Mucosa of rectum (tissue), 2 donors: ENCODE measurements around the gene ZFAND5.

Source experiments
- H3K27ac ChIP-seq, 2 donors: one replicate each; pipeline ENCODE4 v1.7.0; 2013; ENCODE audit warnings: inconsistent platforms in 2 of 2, low read depth in 2 of 2, low read length in 2 of 2
- H3K27me3 ChIP-seq, 2 donors: one replicate each; pipeline ENCODE4 v1.7.0; 2013; ENCODE audit warnings: low read length in 2 of 2; ENCODE audit not compliant: control insufficient read depth in 2 of 2, insufficient read depth in 2 of 2
- H3K36me3 ChIP-seq, 2 donors: one replicate each; pipeline ENCODE4 v1.7.0; 2013; ENCODE audit warnings: low read length in 2 of 2; ENCODE audit not compliant: control insufficient read depth in 2 of 2, insufficient read depth in 2 of 2
- H3K4me1 ChIP-seq, 2 donors: one replicate each; pipeline ENCODE4 v1.7.0; 2013; ENCODE audit warnings: low read length in 2 of 2, mild to moderate bottlenecking in 1 of 2; ENCODE audit not compliant: control insufficient read depth in 2 of 2, insufficient read depth in 2 of 2
- H3K4me3 ChIP-seq, 2 donors: one replicate each; pipeline ENCODE4 v1.7.0; 2013; ENCODE audit warnings: low read length in 2 of 2
- H3K9ac ChIP-seq, 2 donors: one replicate each; pipeline ENCODE4 v1.7.0; 2013; ENCODE audit warnings: low read length in 2 of 2, low read depth in 1 of 2, mild to moderate bottlenecking in 1 of 2
- H3K9me3 ChIP-seq, 2 donors: one replicate each; pipeline ENCODE4 v1.7.0; 2013; ENCODE audit warnings: low read length in 2 of 2; ENCODE audit not compliant: control insufficient read depth in 2 of 2
- donor health status: healthy.
- donor health status: Normal muscosa, but diverticular disease.

Gene ZFAND5, protein sequence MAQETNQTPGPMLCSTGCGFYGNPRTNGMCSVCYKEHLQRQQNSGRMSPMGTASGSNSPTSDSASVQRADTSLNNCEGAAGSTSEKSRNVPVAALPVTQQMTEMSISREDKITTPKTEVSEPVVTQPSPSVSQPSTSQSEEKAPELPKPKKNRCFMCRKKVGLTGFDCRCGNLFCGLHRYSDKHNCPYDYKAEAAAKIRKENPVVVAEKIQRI

DNA sequence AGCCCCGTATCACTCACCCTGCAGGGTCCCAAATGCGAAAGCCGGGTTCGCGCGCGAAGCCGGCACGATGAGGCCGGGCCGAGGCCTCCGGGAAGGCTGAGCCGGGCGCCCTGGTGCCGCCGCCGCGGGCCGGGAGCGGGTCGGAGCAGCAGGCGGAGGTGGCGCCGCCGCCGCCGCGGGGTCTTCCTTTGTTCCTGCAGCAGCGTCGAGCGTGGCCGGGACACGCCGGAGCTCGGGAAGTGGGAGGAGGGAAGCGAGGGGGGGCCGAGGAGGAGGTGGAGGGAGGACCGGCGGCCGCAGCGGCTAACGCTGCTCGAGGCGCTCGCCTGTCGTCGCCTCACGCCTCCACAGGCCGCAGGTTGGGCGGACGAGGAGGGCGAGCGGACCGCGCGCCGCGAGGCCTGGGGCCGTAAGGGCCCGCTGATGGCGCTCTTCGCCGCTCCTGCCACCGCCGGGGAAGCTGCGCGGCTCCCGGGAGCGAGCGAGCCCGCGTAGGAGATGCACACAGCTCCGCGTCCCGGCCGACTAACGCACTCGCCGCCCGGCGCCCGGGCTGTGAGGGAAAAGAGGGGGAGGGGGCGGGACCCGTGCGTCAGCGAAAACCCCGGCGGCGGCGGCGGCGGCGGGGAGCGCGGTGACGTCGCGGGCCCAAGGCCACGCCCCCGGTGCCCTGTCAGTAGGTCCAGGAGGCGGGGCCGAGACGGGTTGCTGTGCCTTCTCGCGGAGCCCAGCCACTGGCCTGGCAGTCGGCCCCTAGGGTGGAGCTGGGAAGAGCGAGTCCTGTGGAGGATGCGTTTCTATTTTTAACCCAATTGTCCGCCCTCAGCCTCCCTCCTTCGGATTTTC is at the start of gene ZFAND5:
Gene ZFAND5 (minus strand): TSS at position 530 of the 846 bp plus-strand sequence. CDS start 4,430 bp downstream, outside the sequence.
- peak within 1 kb of the TSS; percentile 100 for H3K27ac ChIP-seq
- peaks cover 17 to 28% of the 10 kb centered on the region in 2 donors for H3K4me1 ChIP-seq
- H3K36me3 ChIP-seq, result peaks cover 6 to 9% of the 10 kb centered on the region in 2 donors
- H3K9ac ChIP-seq, result peak within 1 kb of the TSS; percentile 99 to 100
- H3K4me3 ChIP-seq, result peak within 1 kb of the TSS; percentile 78 to 92
- H3K27me3 ChIP-seq, result no peaks in the 10 kb centered on the region
- no peaks in the 10 kb centered on the region for H3K9me3 ChIP-seq

DNA sequence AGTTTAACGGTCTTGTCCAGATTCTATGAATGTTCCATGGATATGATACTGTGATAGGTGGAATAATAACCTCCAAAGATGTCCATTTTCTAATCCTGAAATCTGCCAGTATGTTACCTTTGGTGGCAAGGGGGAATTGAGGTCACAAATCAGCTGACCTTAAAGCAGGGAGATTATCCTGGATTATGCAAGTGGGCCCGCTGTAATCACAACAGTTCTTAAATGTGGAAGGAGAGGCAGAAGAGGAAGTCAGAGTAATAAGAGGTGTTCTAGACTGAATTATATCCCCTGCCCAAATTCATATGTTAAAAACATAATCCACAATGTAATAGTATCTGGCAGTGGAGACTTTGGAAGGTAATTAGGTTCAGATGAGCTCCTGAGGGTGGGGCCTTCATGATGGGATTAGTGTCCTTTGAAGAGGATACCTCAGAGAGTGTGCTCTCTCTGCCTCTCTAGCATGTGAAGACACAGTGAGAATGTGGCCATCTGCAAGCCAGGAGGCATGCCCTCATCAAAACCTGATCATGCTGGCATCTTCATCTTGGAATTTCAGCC is 47.6 kb upstream of the ZFAND5 start:
- Histone ChIP-seq H3K36me3 (no peaks in the 10 kb centered on the region), H3K9me3 (no peaks in the 10 kb centered on the region), H3K9ac (no peak overlapping the region), H3K27ac (no peak overlapping the region), H3K27me3 (no peaks in the 10 kb centered on the region), H3K4me1 (no peaks in the 10 kb centered on the region), H3K4me3 (no peak overlapping the region)

DNA sequence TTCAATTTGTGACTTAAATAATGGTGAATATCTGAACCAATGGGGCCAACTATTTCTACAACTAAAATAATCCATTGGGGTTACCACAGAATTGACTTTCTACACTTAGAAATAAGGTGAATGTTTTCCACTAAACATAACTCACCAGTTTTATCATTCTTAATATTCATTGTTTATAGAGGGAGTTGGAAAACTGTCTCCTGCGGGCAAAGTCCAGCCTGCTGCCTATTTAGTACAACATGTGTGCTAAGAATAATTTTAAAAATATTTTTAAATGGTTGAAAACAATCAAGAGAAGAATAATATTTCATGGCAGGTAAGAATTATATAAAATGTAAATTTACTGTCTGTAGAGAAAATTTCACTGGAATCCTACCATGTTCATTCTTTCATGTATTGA is 45.2 kb upstream of the ZFAND5 start:
- Histone ChIP-seq H3K27ac (no peak overlapping the region), H3K27me3 (no peaks in the 10 kb centered on the region), H3K36me3 (no peaks in the 10 kb centered on the region), H3K4me1 (no peaks in the 10 kb centered on the region), H3K4me3 (no peak overlapping the region), H3K9me3 (no peaks in the 10 kb centered on the region), H3K9ac (no peak overlapping the region)

DNA sequence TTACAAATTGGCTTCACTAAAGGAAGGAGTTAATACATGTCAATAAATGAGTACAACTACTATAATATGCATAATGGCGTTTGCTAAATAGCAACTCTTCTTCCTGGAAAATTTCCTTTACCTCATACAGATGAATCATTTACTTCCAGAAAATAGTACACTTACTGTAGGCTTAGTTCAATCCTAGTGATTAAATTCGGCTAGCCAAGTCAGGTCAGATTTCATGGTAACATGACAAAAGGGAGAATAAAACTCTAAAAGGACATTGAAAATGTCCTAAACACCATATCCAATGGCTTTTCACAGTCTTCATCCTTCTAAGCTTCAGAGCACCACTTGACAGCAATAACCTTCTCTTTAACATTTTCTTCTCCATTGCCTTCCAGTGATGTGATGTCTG is 42.1 kb upstream of the ZFAND5 start:
- no peaks in the 10 kb centered on the region for H3K4me1 ChIP-seq

DNA sequence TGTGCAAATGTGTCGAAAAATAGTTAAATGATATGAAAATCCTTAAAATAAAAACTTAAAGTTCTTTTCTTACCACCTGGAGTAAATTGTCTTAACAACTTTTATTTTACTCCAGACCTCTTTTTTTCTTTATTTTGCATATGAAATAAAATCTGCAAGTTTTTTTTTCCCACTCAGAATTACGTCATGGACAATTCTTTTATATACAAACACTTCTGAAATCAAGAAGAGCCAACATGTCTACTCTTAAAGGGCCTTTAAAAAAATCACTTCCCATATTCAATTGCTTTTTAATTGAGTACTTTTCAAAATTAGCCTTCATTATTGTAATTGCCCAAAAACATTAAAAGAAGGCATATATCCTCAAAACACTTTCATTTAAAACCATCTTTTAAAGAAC is 37.7 kb upstream of the ZFAND5 start:
- Histone ChIP-seq H3K27me3 (no peaks in the 10 kb centered on the region), H3K4me1 (no peaks in the 10 kb centered on the region), H3K4me3 (no peak overlapping the region), H3K9ac (no peak overlapping the region), H3K9me3 (no peaks in the 10 kb centered on the region), H3K27ac (no peak overlapping the region), H3K36me3 (no peaks in the 10 kb centered on the region)

More for the DNA sequence above, 42.1 kb upstream of the ZFAND5 start:
- H3K27me3 ChIP-seq, result no peaks in the 10 kb centered on the region
- no peak overlapping the region for H3K4me3 ChIP-seq
- no peaks in the 10 kb centered on the region for H3K36me3 ChIP-seq
- no peaks in the 10 kb centered on the region for H3K9me3 ChIP-seq
- no peak overlapping the region for H3K27ac ChIP-seq
- H3K9ac ChIP-seq, result no peak overlapping the region

DNA sequence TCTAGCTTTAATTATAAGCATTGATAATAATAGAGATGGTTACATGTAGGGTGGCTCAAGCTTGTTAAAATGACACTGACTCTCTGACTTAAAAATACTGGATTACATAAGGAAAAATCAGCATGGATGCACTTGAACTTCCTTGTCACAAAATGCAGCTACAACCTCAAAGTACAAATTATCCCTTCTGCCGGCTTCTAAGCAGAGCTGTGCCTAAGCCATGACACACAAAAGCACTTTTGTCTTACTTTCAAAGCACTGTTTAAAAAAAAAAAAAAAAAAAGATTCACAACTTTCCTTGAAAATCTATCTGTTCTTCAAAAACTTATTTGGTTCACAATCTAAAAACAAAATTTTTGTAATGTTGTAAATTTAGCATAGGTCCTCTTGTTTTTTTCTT is 36.4 kb upstream of the ZFAND5 start:
- no peak overlapping the region for H3K27ac ChIP-seq
- no peaks in the 10 kb centered on the region for H3K36me3 ChIP-seq
- H3K9ac ChIP-seq, result no peak overlapping the region
- H3K4me1 ChIP-seq, result peaks cover 0 to 6% of the 10 kb centered on the region in 2 donors
- no peaks in the 10 kb centered on the region for H3K9me3 ChIP-seq
- H3K27me3 ChIP-seq, result no peaks in the 10 kb centered on the region
- H3K4me3 ChIP-seq, result no peak overlapping the region

DNA sequence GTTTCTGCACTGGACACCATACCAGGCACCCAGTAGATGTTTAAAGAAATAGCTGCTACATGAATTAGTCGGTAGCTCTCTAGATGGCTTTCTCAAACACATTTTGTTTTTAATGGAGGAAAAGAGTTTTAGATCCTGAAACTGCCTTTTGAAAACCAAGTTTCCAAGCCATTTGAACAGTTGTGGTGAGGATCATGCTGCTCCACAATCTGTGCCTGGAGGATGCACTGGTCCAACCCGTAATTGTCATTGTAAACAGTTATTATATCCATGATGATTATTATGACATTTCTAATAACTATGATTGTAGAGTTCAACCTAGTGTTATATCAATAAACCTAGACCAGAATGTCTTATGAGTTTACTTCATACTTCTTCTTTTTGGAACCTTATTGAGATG is 35.9 kb upstream of the ZFAND5 start:
- H3K4me3 ChIP-seq, result no peak overlapping the region
- H3K9ac ChIP-seq, result no peak overlapping the region
- H3K4me1 ChIP-seq, result peaks cover 0 to 6% of the 10 kb centered on the region in 2 donors
- H3K27me3 ChIP-seq, result no peaks in the 10 kb centered on the region
- H3K27ac ChIP-seq, result no peak overlapping the region
- no peaks in the 10 kb centered on the region for H3K36me3 ChIP-seq
- no peaks in the 10 kb centered on the region for H3K9me3 ChIP-seq

DNA sequence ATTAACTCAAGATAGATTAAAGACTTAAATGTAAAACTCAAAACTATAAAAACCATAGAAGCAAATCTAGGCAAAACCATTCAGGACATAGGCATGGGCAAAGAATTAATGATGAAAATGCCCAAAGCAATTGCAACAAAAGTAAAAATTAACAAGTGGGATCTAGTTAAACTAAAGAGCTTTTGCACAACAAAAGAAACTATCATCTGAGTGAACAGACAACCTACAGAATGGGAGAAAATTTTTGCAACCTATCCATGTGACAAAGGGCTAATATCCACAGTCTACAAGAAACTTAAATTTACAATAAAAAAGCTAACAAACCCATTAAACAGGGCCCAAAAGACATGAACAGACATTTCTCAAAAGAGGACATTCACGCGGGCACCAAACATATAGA is 34.4 kb upstream of the ZFAND5 start:
- Histone ChIP-seq H3K27me3 (no peaks in the 10 kb centered on the region), H3K9ac (no peak overlapping the region), H3K9me3 (no peaks in the 10 kb centered on the region), H3K4me3 (no peak overlapping the region), H3K36me3 (no peaks in the 10 kb centered on the region), H3K4me1 (peaks cover 0 to 6% of the 10 kb centered on the region in 2 donors), H3K27ac (no peak overlapping the region)

DNA sequence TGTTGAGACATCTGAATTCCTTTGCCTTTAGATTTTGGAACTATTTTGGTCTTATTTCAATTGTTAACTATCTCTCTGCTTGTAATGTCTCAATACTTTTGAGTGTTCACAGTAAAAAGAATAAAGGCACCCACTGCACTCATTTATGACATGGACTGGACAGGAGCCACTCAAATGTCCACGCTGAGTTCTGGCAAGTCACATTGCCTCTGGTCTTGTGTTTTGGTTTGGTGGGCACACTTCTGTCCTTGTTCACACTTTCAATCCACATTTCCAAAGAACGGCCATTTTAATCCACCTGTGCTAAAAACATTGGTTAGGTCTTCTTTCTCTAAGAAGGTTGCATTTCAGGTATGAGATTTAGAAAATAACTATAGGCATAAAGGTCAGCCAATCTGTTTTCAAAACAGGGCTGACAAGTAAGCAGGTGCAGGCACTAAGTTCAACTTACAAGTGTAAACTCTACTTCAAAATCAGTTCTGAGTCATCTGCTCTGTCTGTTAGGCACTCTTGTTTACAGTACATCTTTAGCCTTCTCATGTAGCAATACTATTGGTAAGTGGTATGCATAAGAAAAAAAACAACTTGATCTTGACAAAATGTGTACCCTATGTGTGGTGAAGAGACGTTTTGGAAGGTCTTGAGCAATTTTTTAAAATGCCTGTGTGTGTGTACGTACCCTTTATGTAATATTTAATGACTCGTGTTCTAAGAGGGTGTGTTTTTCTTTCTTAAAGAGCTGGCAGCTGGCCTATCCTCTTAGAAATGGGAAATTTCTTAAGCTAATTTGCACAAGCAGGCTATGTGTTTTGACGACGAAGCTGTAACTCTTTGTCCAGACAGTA is 31.5 kb upstream of the ZFAND5 start:
- peaks cover 0 to 6% of the 10 kb centered on the region in 2 donors for H3K4me1 ChIP-seq
- no peak overlapping the region for H3K4me3 ChIP-seq
- H3K9me3 ChIP-seq, result no peaks in the 10 kb centered on the region
- H3K27me3 ChIP-seq, result no peaks in the 10 kb centered on the region
- no peaks in the 10 kb centered on the region for H3K36me3 ChIP-seq
- no peak overlapping the region for H3K27ac ChIP-seq
- H3K9ac ChIP-seq, result no peak overlapping the region
